Measurements from ENCODE around the gene CSF1. TPM values are rescaled to one million over a fixed set of nuclear protein-coding genes. Genes with fewer than 3 reads are reported as not detected.

CSF1 gene
- total RNA-seq, 1 donor from 2014 or later: 28.9 TPM

- Mint-ChIP-seq H3K27me3 (ENCODE audit: low read depth) (no peaks in the 10 kb centered on the region), H3K4me3 (no peak overlapping the region), H3K9me3 (no peaks in the 10 kb centered on the region), H3K27ac (peak overlapping the region; percentile 80), H3K36me3 (no peaks in the 10 kb centered on the region), H3K4me1 (peaks cover 36% of the 10 kb centered on the region)
- TF ChIP-seq, protein P1, sequence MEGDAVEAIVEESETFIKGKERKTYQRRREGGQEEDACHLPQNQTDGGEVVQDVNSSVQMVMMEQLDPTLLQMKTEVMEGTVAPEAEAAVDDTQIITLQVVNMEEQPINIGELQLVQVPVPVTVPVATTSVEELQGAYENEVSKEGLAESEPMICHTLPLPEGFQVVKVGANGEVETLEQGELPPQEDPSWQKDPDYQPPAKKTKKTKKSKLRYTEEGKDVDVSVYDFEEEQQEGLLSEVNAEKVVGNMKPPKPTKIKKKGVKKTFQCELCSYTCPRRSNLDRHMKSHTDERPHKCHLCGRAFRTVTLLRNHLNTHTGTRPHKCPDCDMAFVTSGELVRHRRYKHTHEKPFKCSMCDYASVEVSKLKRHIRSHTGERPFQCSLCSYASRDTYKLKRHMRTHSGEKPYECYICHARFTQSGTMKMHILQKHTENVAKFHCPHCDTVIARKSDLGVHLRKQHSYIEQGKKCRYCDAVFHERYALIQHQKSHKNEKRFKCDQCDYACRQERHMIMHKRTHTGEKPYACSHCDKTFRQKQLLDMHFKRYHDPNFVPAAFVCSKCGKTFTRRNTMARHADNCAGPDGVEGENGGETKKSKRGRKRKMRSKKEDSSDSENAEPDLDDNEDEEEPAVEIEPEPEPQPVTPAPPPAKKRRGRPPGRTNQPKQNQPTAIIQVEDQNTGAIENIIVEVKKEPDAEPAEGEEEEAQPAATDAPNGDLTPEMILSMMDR (IDR thresholded peaks at IDR 0.05; ENCODE audit: unreplicated experiment): no peak
- DNase-seq (ENCODE audit: low spot score in 2 of 2, unreplicated experiment in 2 of 2): no peak
These were observed 49.0 kb downstream of the CSF1 start for GRCh38 chr1:109959632-109959973.

DNA sequence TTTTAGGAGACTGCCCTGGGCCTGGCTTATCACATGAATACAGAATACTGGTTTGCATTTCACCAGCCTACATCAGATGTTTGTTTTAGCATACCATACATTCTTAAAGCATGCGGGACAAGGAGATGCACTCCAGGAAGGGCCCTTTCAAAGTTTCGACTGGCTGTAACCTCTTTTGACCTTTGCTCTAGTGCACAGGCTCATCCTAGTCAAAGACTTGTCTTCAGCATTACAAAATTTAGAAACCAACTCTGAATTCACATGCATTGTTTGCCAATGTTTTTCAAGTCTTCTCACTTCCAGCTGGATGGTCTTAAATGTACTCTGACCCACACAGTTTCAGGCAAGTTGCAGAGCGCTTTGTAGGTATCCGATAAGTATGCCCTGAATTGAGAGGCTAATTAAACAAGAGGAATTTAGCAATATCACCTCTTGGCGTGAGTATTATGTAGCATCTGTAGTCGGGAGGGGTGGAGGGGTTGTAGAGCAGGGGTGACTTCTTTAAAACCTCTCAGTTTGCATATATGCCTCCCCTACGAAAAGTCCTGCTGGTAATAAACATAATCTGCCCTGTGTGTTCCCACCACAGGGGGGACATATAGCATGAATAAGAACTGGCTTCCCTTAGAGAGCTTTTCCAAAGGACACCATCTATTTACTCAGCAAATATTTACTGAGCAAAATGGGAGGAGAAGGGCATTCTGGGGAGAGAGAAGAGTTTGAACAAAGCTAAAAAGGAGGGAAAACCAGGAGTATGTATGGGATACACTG, 49.5 kb downstream of the CSF1 start:
- Mint-ChIP-seq H3K4me1 (peaks cover 36% of the 10 kb centered on the region), H3K4me3 (no peak overlapping the region), H3K27ac (peak overlapping the region; percentile 80), H3K36me3 (peaks cover under 1% of the 10 kb centered on the region), H3K27me3 (ENCODE audit: low read depth) (no peaks in the 10 kb centered on the region), H3K9me3 (peaks cover 3% of the 10 kb centered on the region)
- DNase-seq (ENCODE audit: low spot score in 2 of 2, unreplicated experiment in 2 of 2): no peak
- TF ChIP-seq, protein P1 (IDR thresholded peaks at IDR 0.05; ENCODE audit: unreplicated experiment): no peak

GRCh38 chr1:109960745-109961094, 50.1 kb downstream of the CSF1 start:
- H3K4me3 Mint-ChIP-seq: no peak overlapping the region
- TF ChIP-seq, protein P1 (IDR thresholded peaks at IDR 0.05; ENCODE audit: unreplicated experiment): no peak
- peaks cover 9% of the 10 kb centered on the region for H3K9me3 Mint-ChIP-seq
- H3K27me3 Mint-ChIP-seq (ENCODE audit: low read depth): no peaks in the 10 kb centered on the region
- H3K4me1 Mint-ChIP-seq: peaks cover 36% of the 10 kb centered on the region
- peaks cover 4% of the 10 kb centered on the region for H3K36me3 Mint-ChIP-seq
- peak overlapping the region; percentile 80 for H3K27ac Mint-ChIP-seq
- DNase-seq (ENCODE audit: low spot score in 2 of 2, unreplicated experiment in 2 of 2): no peak

- Mint-ChIP-seq H3K4me3 (no peak overlapping the region), H3K4me1 (peaks cover 24% of the 10 kb centered on the region), H3K27me3 (ENCODE audit: low read depth) (no peaks in the 10 kb centered on the region), H3K36me3 (peaks cover 4% of the 10 kb centered on the region), H3K27ac (peak overlapping the region; percentile 8), H3K9me3 (peaks cover 12% of the 10 kb centered on the region)
- TF ChIP-seq, protein P1 (IDR thresholded peaks at IDR 0.05; ENCODE audit: unreplicated experiment): no peak
- no peak for DNase-seq (ENCODE audit: low spot score in 2 of 2, unreplicated experiment in 2 of 2)
These were observed 53.2 kb downstream of the CSF1 start for GRCh38 chr1:109963864-109964263.

- H3K4me3 Mint-ChIP-seq: no peak overlapping the region
- peaks cover 4% of the 10 kb centered on the region for H3K36me3 Mint-ChIP-seq
- peaks cover 12% of the 10 kb centered on the region for H3K9me3 Mint-ChIP-seq
- H3K27me3 Mint-ChIP-seq (ENCODE audit: low read depth): no peaks in the 10 kb centered on the region
- no peak for DNase-seq (ENCODE audit: low spot score in 2 of 2, unreplicated experiment in 2 of 2)
- TF ChIP-seq, protein P1 (IDR thresholded peaks at IDR 0.05; ENCODE audit: unreplicated experiment): no peak
- no peak overlapping the region for H3K27ac Mint-ChIP-seq
- no peaks in the 10 kb centered on the region for H3K4me1 Mint-ChIP-seq
These were observed 58.6 kb downstream of the CSF1 start for GRCh38 chr1:109969146-109969829.
